ENCODE measurements around the gene PACRG.
A peak's percentile ranks its signal among the peaks of the same experiment; 100 is the strongest.

The PACRG gene

GRCh38 chr6:163127587-163127986 lies 399.8 kb downstream of the PACRG start:
- H3K27me3 ChIP-seq (ENCODE audit: insufficient read depth, low read length), result no peaks in the 10 kb centered on the region
- no peak overlapping the region for H2AFZ ChIP-seq (ENCODE audit: insufficient read depth, low read length, poor library complexity)
- H3K9me3 ChIP-seq (ENCODE audit: insufficient read depth, low read depth, low read length), result no peaks in the 10 kb centered on the region
- H2AK5ac ChIP-seq (ENCODE audit: low read length), result no peak overlapping the region
- H2BK120ac ChIP-seq (ENCODE audit: insufficient read depth, low read length, poor library complexity), result no peak overlapping the region
- no peak overlapping the region for H3K9ac ChIP-seq (ENCODE audit: low read length)
- WGBS (ENCODE audit: extremely low coverage, insufficient coverage, insufficient read length), result no CpG with 5 or more reads among the region's 1 CpG
- H4K91ac ChIP-seq (ENCODE audit: low read depth, low read length), result no peak overlapping the region
- H3K23ac ChIP-seq (ENCODE audit: low read length), result no peak overlapping the region
- H3K79me2 ChIP-seq (ENCODE audit: control insufficient read depth, insufficient read depth, low read length, poor library complexity), result no peaks in the 10 kb centered on the region
- H2BK12ac ChIP-seq (ENCODE audit: low read length), result no peak overlapping the region
- no peak overlapping the region for H3K18ac ChIP-seq (ENCODE audit: low read length)
- no peaks in the 10 kb centered on the region for H3K36me3 ChIP-seq (ENCODE audit: control insufficient read depth in 1 of 2, insufficient read depth in 2 of 2, low read length in 2 of 2)
- H3K4me2 ChIP-seq (ENCODE audit: low read length), result no peak overlapping the region
- no peak overlapping the region for H4K12ac ChIP-seq (ENCODE audit: low read depth, low read length)
- no peak overlapping the region for H3K14ac ChIP-seq (ENCODE audit: low read length)
- no peak overlapping the region for H3K27ac ChIP-seq (ENCODE audit: low read depth, low read length)
- peaks cover 0 to 4% of the 10 kb centered on the region in 2 experiments for H3K4me1 ChIP-seq (ENCODE audit: control insufficient read depth in 1 of 2, insufficient read depth in 2 of 2, low read length in 2 of 2)
- H2BK5ac ChIP-seq (ENCODE audit: low read depth, low read length, poor library complexity), result no peak overlapping the region
- H3K4ac ChIP-seq (ENCODE audit: low read depth, low read length), result no peak overlapping the region
- H3K79me1 ChIP-seq (ENCODE audit: low read length), result no peaks in the 10 kb centered on the region
- H4K8ac ChIP-seq (ENCODE audit: low read depth, low read length), result no peak overlapping the region
- DNase-seq, result no peak
- no peak overlapping the region for H3K4me3 ChIP-seq (ENCODE audit: low read depth, low read length)

- H3K14ac ChIP-seq (ENCODE audit: low read length), result no peak overlapping the region
- H4K91ac ChIP-seq (ENCODE audit: low read depth, low read length), result no peak overlapping the region
- no peak overlapping the region for H2AK5ac ChIP-seq (ENCODE audit: low read length)
- no peak overlapping the region for H2BK12ac ChIP-seq (ENCODE audit: low read length)
- H3K4me2 ChIP-seq (ENCODE audit: low read length), result no peak overlapping the region
- no peaks in the 10 kb centered on the region for H3K79me2 ChIP-seq (ENCODE audit: control insufficient read depth, insufficient read depth, low read length, poor library complexity)
- H2BK5ac ChIP-seq (ENCODE audit: low read depth, low read length, poor library complexity), result no peak overlapping the region
- no peak overlapping the region for H3K23ac ChIP-seq (ENCODE audit: low read length)
- H2BK120ac ChIP-seq (ENCODE audit: insufficient read depth, low read length, poor library complexity), result no peak overlapping the region
- no peaks in the 10 kb centered on the region for H3K9me3 ChIP-seq (ENCODE audit: insufficient read depth, low read depth, low read length)
- H3K36me3 ChIP-seq (ENCODE audit: control insufficient read depth in 1 of 2, insufficient read depth in 2 of 2, low read length in 2 of 2), result no peaks in the 10 kb centered on the region
- no peak overlapping the region for H3K18ac ChIP-seq (ENCODE audit: low read length)
- no peaks in the 10 kb centered on the region for H3K27me3 ChIP-seq (ENCODE audit: insufficient read depth, low read length)
- no peak overlapping the region for H3K4ac ChIP-seq (ENCODE audit: low read depth, low read length)
- H3K4me1 ChIP-seq (ENCODE audit: control insufficient read depth in 1 of 2, insufficient read depth in 2 of 2, low read length in 2 of 2), result no peaks in the 10 kb centered on the region
- no peak overlapping the region for H2AFZ ChIP-seq (ENCODE audit: insufficient read depth, low read length, poor library complexity)
- DNase-seq, result peak; percentile 16 to 68
- WGBS (ENCODE audit: extremely low coverage, insufficient coverage, insufficient read length), result no CpG with 5 or more reads among the region's 2 CpGs
- H3K9ac ChIP-seq (ENCODE audit: low read length), result no peak overlapping the region
- no peak overlapping the region for H3K27ac ChIP-seq (ENCODE audit: low read depth, low read length)
- H4K12ac ChIP-seq (ENCODE audit: low read depth, low read length), result no peak overlapping the region
- no peak overlapping the region for H3K4me3 ChIP-seq (ENCODE audit: low read depth, low read length)
- no peak overlapping the region for H4K8ac ChIP-seq (ENCODE audit: low read depth, low read length)
- no peaks in the 10 kb centered on the region for H3K79me1 ChIP-seq (ENCODE audit: low read length)
Observed at GRCh38 chr6:163128324-163128723, 400.6 kb downstream of the PACRG start.

- H3K79me2 ChIP-seq (ENCODE audit: control insufficient read depth, insufficient read depth, low read length, poor library complexity), result no peaks in the 10 kb centered on the region
- H3K4me3 ChIP-seq (ENCODE audit: low read depth, low read length), result no peak overlapping the region
- H4K91ac ChIP-seq (ENCODE audit: low read depth, low read length), result no peak overlapping the region
- no peaks in the 10 kb centered on the region for H3K36me3 ChIP-seq (ENCODE audit: control insufficient read depth in 1 of 2, insufficient read depth in 2 of 2, low read length in 2 of 2)
- H3K27me3 ChIP-seq (ENCODE audit: insufficient read depth, low read length), result no peaks in the 10 kb centered on the region
- no peaks in the 10 kb centered on the region for H3K9me3 ChIP-seq (ENCODE audit: insufficient read depth, low read depth, low read length)
- H2BK12ac ChIP-seq (ENCODE audit: low read length), result no peak overlapping the region
- no peak overlapping the region for H2AFZ ChIP-seq (ENCODE audit: insufficient read depth, low read length, poor library complexity)
- no peaks in the 10 kb centered on the region for H3K79me1 ChIP-seq (ENCODE audit: low read length)
- no peak for DNase-seq
- no peak overlapping the region for H3K23ac ChIP-seq (ENCODE audit: low read length)
- H2BK5ac ChIP-seq (ENCODE audit: low read depth, low read length, poor library complexity), result no peak overlapping the region
- no peak overlapping the region for H3K4ac ChIP-seq (ENCODE audit: low read depth, low read length)
- no peak overlapping the region for H2BK120ac ChIP-seq (ENCODE audit: insufficient read depth, low read length, poor library complexity)
- H3K9ac ChIP-seq (ENCODE audit: low read length), result no peak overlapping the region
- WGBS (ENCODE audit: extremely low coverage, insufficient coverage, insufficient read length), result no CpG with 5 or more reads among the region's 2 CpGs
- no peak overlapping the region for H3K27ac ChIP-seq (ENCODE audit: low read depth, low read length)
- no peak overlapping the region for H3K14ac ChIP-seq (ENCODE audit: low read length)
- H2AK5ac ChIP-seq (ENCODE audit: low read length), result no peak overlapping the region
- no peak overlapping the region for H3K18ac ChIP-seq (ENCODE audit: low read length)
- H4K12ac ChIP-seq (ENCODE audit: low read depth, low read length), result no peak overlapping the region
- H3K4me1 ChIP-seq (ENCODE audit: control insufficient read depth in 1 of 2, insufficient read depth in 2 of 2, low read length in 2 of 2), result no peaks in the 10 kb centered on the region
- no peak overlapping the region for H4K8ac ChIP-seq (ENCODE audit: low read depth, low read length)
- H3K4me2 ChIP-seq (ENCODE audit: low read length), result no peak overlapping the region
Observed at GRCh38 chr6:163132050-163132750, 404.4 kb downstream of the PACRG start.

GRCh38 chr6:163133017-163133416 lies 405.2 kb downstream of the PACRG start:
- Histone ChIP-seq H3K27ac (ENCODE audit: low read depth, low read length) (no peak overlapping the region), H2BK12ac (ENCODE audit: low read length) (no peak overlapping the region), H3K14ac (ENCODE audit: low read length) (no peak overlapping the region), H3K79me2 (ENCODE audit: control insufficient read depth, insufficient read depth, low read length, poor library complexity) (no peaks in the 10 kb centered on the region), H3K9ac (ENCODE audit: low read length) (no peak overlapping the region), H2AK5ac (ENCODE audit: low read length) (no peak overlapping the region), H3K9me3 (ENCODE audit: insufficient read depth, low read depth, low read length) (no peaks in the 10 kb centered on the region), H3K4me2 (ENCODE audit: low read length) (no peak overlapping the region), H3K18ac (ENCODE audit: low read length) (no peak overlapping the region), H3K4me3 (ENCODE audit: low read depth, low read length) (no peak overlapping the region), H3K27me3 (ENCODE audit: insufficient read depth, low read length) (no peaks in the 10 kb centered on the region), H4K8ac (ENCODE audit: low read depth, low read length) (no peak overlapping the region), H2BK120ac (ENCODE audit: insufficient read depth, low read length, poor library complexity) (no peak overlapping the region), H4K12ac (ENCODE audit: low read depth, low read length) (no peak overlapping the region), H3K4me1 (ENCODE audit: control insufficient read depth in 1 of 2, insufficient read depth in 2 of 2, low read length in 2 of 2) (no peaks in the 10 kb centered on the region), H2AFZ (ENCODE audit: insufficient read depth, low read length, poor library complexity) (no peak overlapping the region), H2BK5ac (ENCODE audit: low read depth, low read length, poor library complexity) (no peak overlapping the region), H3K79me1 (ENCODE audit: low read length) (no peaks in the 10 kb centered on the region), H4K91ac (ENCODE audit: low read depth, low read length) (no peak overlapping the region), H3K36me3 (ENCODE audit: control insufficient read depth in 1 of 2, insufficient read depth in 2 of 2, low read length in 2 of 2) (no peaks in the 10 kb centered on the region), H3K4ac (ENCODE audit: low read depth, low read length) (no peak overlapping the region), H3K23ac (ENCODE audit: low read length) (no peak overlapping the region)
- no peak for DNase-seq
- WGBS (ENCODE audit: extremely low coverage, insufficient coverage, insufficient read length), result no CpG with 5 or more reads among the region's 1 CpG
